ENCODE data around the gene IQCM.
A peak's percentile ranks its signal among the peaks of the same experiment; 100 is the strongest.

Gene IQCM

DNA sequence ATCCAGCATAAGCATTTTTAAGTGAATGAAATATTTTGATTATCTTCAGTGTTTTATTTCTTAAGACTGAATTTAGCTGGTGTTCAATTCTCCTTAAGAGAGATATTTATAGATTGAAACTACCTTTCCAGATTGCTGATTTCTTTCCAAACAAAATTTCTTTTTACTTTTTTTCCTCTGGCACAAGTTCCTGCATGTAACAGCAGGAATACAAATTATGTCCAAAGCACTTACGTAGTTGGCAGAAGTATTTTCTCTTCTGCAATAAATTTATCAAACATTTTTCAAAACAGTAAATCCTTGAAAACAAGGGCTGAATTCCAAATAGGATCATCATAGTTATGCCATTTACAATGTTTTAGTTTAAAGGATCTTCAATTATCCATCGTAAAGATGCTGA lies 412.6 kb downstream of the IQCM start:
- Histone ChIP-seq H3K27me3 (ENCODE audit: insufficient read depth, poor library complexity, severe bottlenecking) (no peaks in the 10 kb centered on the region), H3K9me3 (ENCODE audit: severe bottlenecking) (no peaks in the 10 kb centered on the region), H3K36me3 (ENCODE audit: low read depth) (no peaks in the 10 kb centered on the region), H3K4me3 (ENCODE audit: severe bottlenecking) (no peak overlapping the region), H3K27ac (ENCODE audit: poor library complexity, severe bottlenecking) (no peak overlapping the region), H3K4me1 (ENCODE audit: insufficient read depth, poor library complexity, severe bottlenecking) (no peaks in the 10 kb centered on the region)
- DNase-seq (ENCODE audit: low spot score) = no peak
- TF ChIP-seq, protein P1, sequence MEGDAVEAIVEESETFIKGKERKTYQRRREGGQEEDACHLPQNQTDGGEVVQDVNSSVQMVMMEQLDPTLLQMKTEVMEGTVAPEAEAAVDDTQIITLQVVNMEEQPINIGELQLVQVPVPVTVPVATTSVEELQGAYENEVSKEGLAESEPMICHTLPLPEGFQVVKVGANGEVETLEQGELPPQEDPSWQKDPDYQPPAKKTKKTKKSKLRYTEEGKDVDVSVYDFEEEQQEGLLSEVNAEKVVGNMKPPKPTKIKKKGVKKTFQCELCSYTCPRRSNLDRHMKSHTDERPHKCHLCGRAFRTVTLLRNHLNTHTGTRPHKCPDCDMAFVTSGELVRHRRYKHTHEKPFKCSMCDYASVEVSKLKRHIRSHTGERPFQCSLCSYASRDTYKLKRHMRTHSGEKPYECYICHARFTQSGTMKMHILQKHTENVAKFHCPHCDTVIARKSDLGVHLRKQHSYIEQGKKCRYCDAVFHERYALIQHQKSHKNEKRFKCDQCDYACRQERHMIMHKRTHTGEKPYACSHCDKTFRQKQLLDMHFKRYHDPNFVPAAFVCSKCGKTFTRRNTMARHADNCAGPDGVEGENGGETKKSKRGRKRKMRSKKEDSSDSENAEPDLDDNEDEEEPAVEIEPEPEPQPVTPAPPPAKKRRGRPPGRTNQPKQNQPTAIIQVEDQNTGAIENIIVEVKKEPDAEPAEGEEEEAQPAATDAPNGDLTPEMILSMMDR (IDR thresholded peaks at IDR 0.05; ENCODE audit: poor library complexity, severe bottlenecking) = no peak
- no peak for ATAC-seq (ENCODE audit: low read depth)

DNA sequence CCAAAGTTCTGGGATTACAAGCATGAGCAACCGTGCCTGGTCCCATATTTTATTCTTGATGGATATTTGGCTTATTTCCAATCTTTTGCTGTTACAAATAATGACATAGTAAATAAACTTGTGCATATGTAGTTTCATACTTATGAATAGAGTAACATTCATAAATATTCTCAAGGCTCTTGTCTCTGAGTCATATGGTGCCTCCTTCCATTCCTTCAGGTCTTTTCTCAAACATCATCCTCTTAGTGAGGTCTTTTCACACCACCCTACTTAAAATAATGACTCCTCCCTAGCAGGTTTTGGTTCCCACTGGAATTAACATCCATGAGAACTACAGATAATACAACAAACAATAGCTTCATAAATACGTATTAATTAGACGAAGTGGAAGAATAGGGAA lies 416.6 kb downstream of the IQCM start:
- no peaks in the 10 kb centered on the region for H3K36me3 ChIP-seq (ENCODE audit: low read depth)
- TF ChIP-seq, protein P1 (IDR thresholded peaks at IDR 0.05; ENCODE audit: poor library complexity, severe bottlenecking) = no peak
- DNase-seq (ENCODE audit: low spot score) (no peak), ATAC-seq (ENCODE audit: low read depth) (no peak)
- no peaks in the 10 kb centered on the region for H3K9me3 ChIP-seq (ENCODE audit: severe bottlenecking)
- no peaks in the 10 kb centered on the region for H3K4me1 ChIP-seq (ENCODE audit: insufficient read depth, poor library complexity, severe bottlenecking)
- H3K27me3 ChIP-seq (ENCODE audit: insufficient read depth, poor library complexity, severe bottlenecking) = no peaks in the 10 kb centered on the region
- no peak overlapping the region for H3K4me3 ChIP-seq (ENCODE audit: severe bottlenecking)
- H3K27ac ChIP-seq (ENCODE audit: poor library complexity, severe bottlenecking) = no peak overlapping the region

GRCh38 chr4:149370785-149371420 lies 444.7 kb downstream of the IQCM start:
- DNase-seq (ENCODE audit: low spot score) (no peak), ATAC-seq (ENCODE audit: low read depth) (peak; percentile 81)
- no peak overlapping the region for H3K4me3 ChIP-seq (ENCODE audit: severe bottlenecking)
- H3K4me1 ChIP-seq (ENCODE audit: insufficient read depth, poor library complexity, severe bottlenecking) = no peaks in the 10 kb centered on the region
- H3K9me3 ChIP-seq (ENCODE audit: severe bottlenecking) = no peaks in the 10 kb centered on the region
- no peaks in the 10 kb centered on the region for H3K36me3 ChIP-seq (ENCODE audit: low read depth)
- TF ChIP-seq, protein P1 (IDR thresholded peaks at IDR 0.05; ENCODE audit: poor library complexity, severe bottlenecking) = peak; percentile 73
- H3K27ac ChIP-seq (ENCODE audit: poor library complexity, severe bottlenecking) = no peak overlapping the region
- H3K27me3 ChIP-seq (ENCODE audit: insufficient read depth, poor library complexity, severe bottlenecking) = no peaks in the 10 kb centered on the region

DNA sequence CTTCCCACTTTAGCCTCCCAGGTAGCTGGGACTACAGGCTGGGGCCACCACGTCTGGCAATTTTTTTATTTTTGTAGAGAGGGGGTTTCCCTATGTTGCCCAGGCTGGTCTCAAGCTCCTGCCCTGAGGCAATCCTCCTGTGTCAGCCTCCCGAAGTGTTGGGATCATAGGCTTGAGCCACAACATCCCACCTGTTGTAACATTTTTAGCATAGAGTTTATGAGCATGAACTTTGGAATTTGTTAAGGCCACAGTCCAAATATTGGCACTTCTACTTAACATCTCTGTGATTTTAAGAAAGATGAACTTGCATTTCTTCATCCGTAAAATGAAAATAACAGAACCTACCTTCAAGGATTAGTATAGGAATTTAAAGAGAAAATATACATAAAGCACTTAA lies 445.6 kb downstream of the IQCM start:
- TF ChIP-seq, protein P1 (IDR thresholded peaks at IDR 0.05; ENCODE audit: poor library complexity, severe bottlenecking) = no peak
- Histone ChIP-seq H3K27me3 (ENCODE audit: insufficient read depth, poor library complexity, severe bottlenecking) (no peaks in the 10 kb centered on the region), H3K36me3 (ENCODE audit: low read depth) (no peaks in the 10 kb centered on the region), H3K27ac (ENCODE audit: poor library complexity, severe bottlenecking) (no peak overlapping the region), H3K4me3 (ENCODE audit: severe bottlenecking) (no peak overlapping the region), H3K9me3 (ENCODE audit: severe bottlenecking) (no peaks in the 10 kb centered on the region), H3K4me1 (ENCODE audit: insufficient read depth, poor library complexity, severe bottlenecking) (no peaks in the 10 kb centered on the region)
- DNase-seq (ENCODE audit: low spot score) (no peak), ATAC-seq (ENCODE audit: low read depth) (no peak)

GRCh38 chr4:149353241-149353640 lies 462.4 kb downstream of the IQCM start:
- Histone ChIP-seq H3K36me3 (ENCODE audit: low read depth) (no peaks in the 10 kb centered on the region), H3K9me3 (ENCODE audit: severe bottlenecking) (no peaks in the 10 kb centered on the region), H3K27ac (ENCODE audit: poor library complexity, severe bottlenecking) (no peak overlapping the region), H3K27me3 (ENCODE audit: insufficient read depth, poor library complexity, severe bottlenecking) (no peaks in the 10 kb centered on the region), H3K4me3 (ENCODE audit: severe bottlenecking) (no peak overlapping the region), H3K4me1 (ENCODE audit: insufficient read depth, poor library complexity, severe bottlenecking) (no peaks in the 10 kb centered on the region)
- TF ChIP-seq, protein P1 (IDR thresholded peaks at IDR 0.05; ENCODE audit: poor library complexity, severe bottlenecking) = no peak
- DNase-seq (ENCODE audit: low spot score) (no peak), ATAC-seq (ENCODE audit: low read depth) (no peak)
